Activated naive CD4-positive, alpha-beta T cell treated with anti-CD3 and anti-CD28 coated beads for 36 hours (primary cell): ENCODE measurements around the gene TTLL9. TPM values are rescaled to one million over a fixed set of nuclear protein-coding genes. Genes with fewer than 3 reads are reported as not detected.

ENCODE experiments used
- CTCF ChIA-PET: fragments of 350-600 bp; sonication (Branson Sonifier 250); formaldehyde crosslinking; loops from one replicate; lab custom pipeline; 2021; ENCODE audit warnings: antibody characterized with exemption; lab: Charles Lee
- DNase-seq: peaks from one replicate; pipeline ENCODE4 v3.0.0-alpha.2; 2020
- H3K27ac Mint-ChIP-seq: one replicate; pipeline ENCODE4 v1.8.0; 2021; ENCODE audit warnings: mild to moderate bottlenecking, mixed read lengths
- H3K27me3 Mint-ChIP-seq: one replicate; pipeline ENCODE4 v1.8.0; 2021; ENCODE audit warnings: low read depth, mixed read lengths
- H3K36me3 Mint-ChIP-seq: one replicate; pipeline ENCODE4 v1.8.0; 2021; ENCODE audit warnings: low read depth, mixed read lengths
- H3K4me1 Mint-ChIP-seq: one replicate; pipeline ENCODE4 v1.8.0; 2021; ENCODE audit warnings: low read depth, mixed read lengths
- H3K4me3 Mint-ChIP-seq: one replicate; pipeline ENCODE4 v1.8.0; 2021; ENCODE audit warnings: mild to moderate bottlenecking, moderate library complexity, mixed read lengths
- H3K9me3 Mint-ChIP-seq: one replicate; pipeline ENCODE4 v1.8.0; 2021; ENCODE audit warnings: mixed read lengths
- intact Hi-C: fragments of 100-400 bp; cut with micrococcal nuclease; formaldehyde crosslinking; loops from one replicate; pipeline ENCODE4 v1.15.1; 2023
- total RNA-seq, 2 experiments: library from RNA; stranded (reverse); gene quantifications; one replicate each; pipeline ENCODE4 v1.2.3, GENCODE V29; 2021

The TTLL9 gene
- total RNA-seq, 2 experiments from 2014 or later = not detected

DNA sequence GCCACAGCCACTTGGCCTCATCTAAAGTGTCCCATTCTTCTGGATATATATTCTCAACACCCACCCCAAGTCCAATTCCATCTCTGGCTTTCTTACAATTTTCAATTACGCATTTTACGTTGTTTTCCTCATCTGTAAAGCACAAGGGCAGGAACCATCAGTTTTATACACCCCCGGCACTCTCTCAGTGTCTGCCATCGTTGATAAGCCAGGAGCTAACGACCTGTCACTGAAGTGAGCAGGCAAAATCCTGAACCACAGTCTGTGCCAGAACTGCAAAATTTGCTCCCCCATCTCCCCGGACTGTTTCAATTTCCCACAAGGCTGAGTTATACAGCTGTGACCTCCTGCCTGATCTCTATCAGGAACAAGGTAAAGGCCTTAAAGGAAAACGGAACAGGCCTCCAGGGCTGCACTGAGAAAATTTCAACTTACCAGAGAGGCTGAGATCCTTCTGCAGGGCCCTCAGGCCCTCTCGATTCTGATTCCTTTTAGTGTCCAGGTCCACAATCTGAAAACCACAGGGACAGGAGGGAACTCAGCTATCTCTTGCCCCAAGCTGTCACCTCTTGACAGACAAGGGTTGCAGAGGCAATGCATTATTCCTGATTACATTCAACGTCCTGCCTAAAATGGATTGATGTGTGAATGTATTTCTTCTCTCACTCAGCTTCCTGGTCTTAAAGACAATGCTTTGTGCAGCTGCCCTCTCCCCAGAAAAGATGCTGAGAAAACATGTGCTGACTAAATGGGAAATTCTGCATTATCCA is 79.6 kb downstream of the TTLL9 start:
- DNase-seq = no peak
- peaks cover 29% of the 10 kb centered on the region for H3K4me1 Mint-ChIP-seq
- H3K4me3 Mint-ChIP-seq = peak overlapping the region; percentile 99
- no peaks in the 10 kb centered on the region for H3K27me3 Mint-ChIP-seq
- peaks cover 28% of the 10 kb centered on the region for H3K36me3 Mint-ChIP-seq
- CTCF ChIA-PET = interaction anchor here (0.7 to 7.8 kb wide), 9 partner anchors 8 to 141 kb away, joined by 3 to 107 read pairs (median 3); no protein-coding TSS in a partner anchor
- intact Hi-C loops = loop anchor here (5.0 kb wide), 1 partner anchor 213 kb away; the partner anchor contains the start of gene TPX2
- H3K27ac Mint-ChIP-seq = no peak overlapping the region
- no peaks in the 10 kb centered on the region for H3K9me3 Mint-ChIP-seq

DNA sequence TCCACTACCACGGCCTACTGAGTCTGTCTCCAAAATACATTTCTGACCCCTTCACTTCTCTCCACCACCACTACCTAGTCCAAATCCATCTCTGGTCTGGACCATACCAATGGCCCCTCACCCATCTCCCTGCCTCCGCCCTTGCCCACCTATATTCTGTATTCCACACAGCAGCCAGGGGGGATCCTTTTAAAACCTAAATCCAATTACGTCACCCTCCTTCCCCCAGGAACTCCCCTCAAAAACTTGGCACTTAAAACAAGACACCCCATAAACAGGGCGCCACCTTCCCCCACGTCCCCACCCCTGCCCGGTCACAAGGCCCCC is 80.7 kb downstream of the TTLL9 start:
- H3K9me3 Mint-ChIP-seq = no peaks in the 10 kb centered on the region
- CTCF ChIA-PET = interaction anchor here (0.8 to 7.8 kb wide), 17 partner anchors 9 to 245 kb away, joined by 3 to 107 read pairs (median 3); no protein-coding TSS in a partner anchor
- no peak for DNase-seq
- intact Hi-C loops = loop anchor here (5.0 kb wide), 1 partner anchor 214 kb away; the partner anchor contains the start of gene TPX2
- H3K27ac Mint-ChIP-seq = peak overlapping the region; percentile 93
- peaks cover 29% of the 10 kb centered on the region for H3K4me1 Mint-ChIP-seq
- H3K4me3 Mint-ChIP-seq = peak overlapping the region; percentile 99
- peaks cover 2% of the 10 kb centered on the region for H3K27me3 Mint-ChIP-seq
- H3K36me3 Mint-ChIP-seq = peaks cover 28% of the 10 kb centered on the region

DNA sequence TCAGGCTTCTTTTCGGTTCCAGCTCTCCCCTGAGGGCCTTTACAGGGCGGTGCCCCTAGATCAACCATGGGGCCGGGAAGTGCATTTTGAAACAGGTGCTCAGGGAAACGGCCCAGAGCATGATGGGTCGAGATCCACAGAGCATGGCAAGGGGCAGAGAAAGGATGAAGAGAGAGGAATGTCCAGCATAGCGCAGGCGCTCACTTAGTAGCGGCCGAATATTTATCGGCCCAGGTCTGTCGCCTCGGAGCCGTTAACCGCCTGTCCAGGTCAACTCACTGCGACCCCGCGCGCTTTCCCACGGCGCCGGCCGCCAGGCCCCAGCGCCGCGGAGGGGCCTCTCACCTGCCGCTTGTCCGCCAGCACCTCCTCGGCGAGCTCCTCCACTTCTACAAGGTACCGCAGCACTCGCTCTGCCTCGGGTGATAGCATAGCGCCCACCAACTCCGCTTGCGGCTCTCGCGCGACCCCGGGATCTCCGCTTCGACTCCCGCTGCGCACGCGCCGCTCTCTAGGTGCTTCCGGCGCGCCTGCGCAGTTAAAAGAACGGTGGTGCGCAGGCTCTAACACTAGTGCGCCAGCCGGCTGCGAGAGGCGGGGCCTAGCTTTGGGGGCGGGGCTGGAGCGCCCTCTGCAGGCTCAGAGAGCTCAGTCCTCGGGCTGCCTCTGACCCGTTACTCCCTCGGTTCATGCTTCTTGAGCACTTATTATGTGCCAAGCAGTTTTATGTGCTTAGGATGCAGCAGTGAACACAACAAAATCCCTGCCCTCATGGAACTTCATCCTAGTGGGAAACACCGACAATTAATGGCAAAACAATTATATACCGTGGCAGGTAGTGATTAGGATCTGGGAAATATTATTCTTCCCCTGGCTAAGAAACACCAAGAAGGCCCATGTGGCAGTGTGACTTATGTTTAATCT is 81.4 kb downstream of the TTLL9 start, which contains the start of gene PDRG1:
Gene PDRG1 (minus strand): TSS at position 517 of the 924 bp plus-strand sequence. CDS start 85 bp downstream, at position 432.
- H3K36me3 Mint-ChIP-seq = peaks cover 28% of the 10 kb centered on the region
- H3K27ac Mint-ChIP-seq = peak within 1 kb of the TSS; percentile 93
- peak; percentile 98 for DNase-seq
- peak within 1 kb of the TSS; percentile 99 for H3K4me3 Mint-ChIP-seq
- CTCF ChIA-PET = interaction anchor here (0.7 to 7.8 kb wide), 34 partner anchors 9 to 244 kb away, joined by 3 to 107 read pairs (median 4); partner anchors contain the start of gene XKR7
- intact Hi-C loops = loop anchor here (1.0 to 5.0 kb wide), 5 partner anchors 71 to 214 kb away; partner anchors contain the start of gene TPX2
- H3K4me1 Mint-ChIP-seq = peaks cover 29% of the 10 kb centered on the region
- no peaks in the 10 kb centered on the region for H3K9me3 Mint-ChIP-seq
- peaks cover 2% of the 10 kb centered on the region for H3K27me3 Mint-ChIP-seq

DNA sequence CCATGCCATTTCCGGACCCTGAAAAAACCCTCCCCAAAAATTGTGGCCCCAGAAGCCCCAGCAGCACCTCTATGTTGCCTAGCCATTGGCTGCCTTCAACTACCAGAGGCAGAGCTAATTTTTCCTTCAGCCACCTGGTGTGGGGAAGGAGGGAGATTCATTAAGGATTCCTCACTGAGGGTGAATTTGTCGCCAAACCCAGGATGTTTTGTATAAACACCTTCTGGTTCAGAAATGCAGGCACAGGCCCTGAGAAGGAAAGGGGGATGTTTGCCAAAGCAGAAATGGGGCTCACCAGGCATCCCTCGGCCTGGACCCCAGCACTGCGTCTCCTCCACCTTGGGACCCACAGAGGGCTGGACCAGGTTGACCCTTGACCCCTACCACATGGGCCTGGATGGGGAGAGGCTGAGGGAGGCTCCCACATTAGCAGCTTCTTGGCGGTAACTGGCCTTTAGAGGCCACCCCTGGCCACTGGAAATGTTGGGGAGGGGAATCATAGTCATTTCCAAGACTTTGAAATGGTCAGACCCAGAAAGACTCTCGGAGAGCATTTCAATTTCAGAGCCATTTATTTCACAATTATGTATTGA is 83.2 kb downstream of the TTLL9 start:
- peaks cover 17% of the 10 kb centered on the region for H3K36me3 Mint-ChIP-seq
- no peak for DNase-seq
- no peaks in the 10 kb centered on the region for H3K9me3 Mint-ChIP-seq
- no peak overlapping the region for H3K4me3 Mint-ChIP-seq
- CTCF ChIA-PET = interaction anchor here (1.1 to 7.8 kb wide), 8 partner anchors 9 to 402 kb away, joined by 3 to 107 read pairs (median 10); no protein-coding TSS in a partner anchor
- H3K27me3 Mint-ChIP-seq = peaks cover 2% of the 10 kb centered on the region
- intact Hi-C loops = loop anchor here (2.0 to 5.0 kb wide), 2 partner anchors 139 to 216 kb away; partner anchors contain the start of gene TPX2
- H3K4me1 Mint-ChIP-seq = peaks cover 29% of the 10 kb centered on the region
- no peak overlapping the region for H3K27ac Mint-ChIP-seq

DNA sequence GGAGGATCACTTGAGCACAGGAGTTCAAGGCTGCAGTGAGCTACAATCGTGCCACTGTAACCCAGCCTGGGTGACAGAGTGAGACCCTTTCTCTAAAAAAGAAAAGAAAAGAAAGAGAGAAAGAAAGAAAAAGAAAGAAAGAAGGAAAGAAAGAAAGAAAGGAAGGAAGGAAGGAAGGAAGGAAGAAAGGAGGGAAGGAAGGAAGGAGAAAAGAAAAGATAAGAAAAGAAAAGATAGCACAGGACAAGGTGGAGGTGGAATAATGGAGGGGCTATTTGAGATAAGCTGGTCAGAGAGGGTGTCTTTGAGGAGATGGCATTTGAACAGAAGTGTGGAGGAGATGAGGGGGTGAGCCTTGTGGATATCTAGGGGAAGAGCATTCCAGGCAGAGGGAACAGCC is 84.1 kb downstream of the TTLL9 start:
- no peaks in the 10 kb centered on the region for H3K9me3 Mint-ChIP-seq
- intact Hi-C loops = loop anchor here (5.0 kb wide), 1 partner anchor 217 kb away; the partner anchor contains the start of gene TPX2
- CTCF ChIA-PET = interaction anchor here (3.6 to 7.8 kb wide), 2 partner anchors 101 to 107 kb away, joined by 21 to 107 read pairs; no protein-coding TSS in a partner anchor
- no peak overlapping the region for H3K4me3 Mint-ChIP-seq
- no peak for DNase-seq
- peaks cover 2% of the 10 kb centered on the region for H3K27me3 Mint-ChIP-seq
- H3K4me1 Mint-ChIP-seq = peaks cover 24% of the 10 kb centered on the region
- H3K27ac Mint-ChIP-seq = no peak overlapping the region
- H3K36me3 Mint-ChIP-seq = peaks cover 12% of the 10 kb centered on the region

DNA sequence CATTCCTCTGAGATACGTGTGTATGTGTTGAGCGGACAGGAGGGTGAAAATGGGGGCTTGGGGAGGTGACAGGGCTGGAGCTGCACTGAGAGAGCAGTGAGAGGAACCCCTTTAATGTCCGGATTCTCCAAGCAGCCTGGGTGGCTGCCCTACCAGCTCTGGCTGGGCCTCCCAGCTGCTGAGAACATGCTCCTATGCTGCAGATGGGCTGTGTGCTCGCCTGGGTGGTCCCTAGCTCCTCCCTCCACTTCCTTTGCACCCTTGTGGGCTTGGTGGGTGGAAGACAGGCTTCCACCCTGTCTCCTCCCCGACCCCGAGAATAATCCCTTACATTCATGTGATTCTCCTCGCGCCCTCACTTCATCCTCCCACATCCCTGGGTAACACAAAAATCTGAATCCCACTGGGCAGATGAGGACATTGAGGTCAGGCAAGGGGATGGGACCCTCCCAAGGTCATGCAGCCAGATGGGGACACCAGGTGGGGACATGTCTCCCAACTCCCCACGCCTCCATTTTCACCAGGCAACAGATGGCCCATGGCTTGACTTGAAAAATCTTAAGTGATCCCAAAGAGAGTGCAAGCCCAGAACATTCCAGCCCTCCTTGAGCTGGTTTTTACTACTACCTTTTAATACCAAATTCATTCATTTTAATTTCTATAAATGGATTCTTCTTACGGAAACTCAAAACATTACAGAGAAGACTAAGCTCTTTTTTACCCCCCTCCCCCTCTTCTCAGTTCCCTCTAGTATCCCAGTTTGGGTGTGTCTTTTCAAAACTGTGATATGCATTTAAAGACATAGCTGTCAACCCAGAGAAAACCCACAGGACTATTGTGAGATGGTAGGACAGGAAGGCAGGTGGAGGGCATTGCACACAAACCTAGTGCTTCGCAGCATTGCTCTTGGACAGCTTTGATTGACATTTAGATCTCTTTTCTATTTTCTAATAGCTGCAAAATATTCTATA is 86.4 kb downstream of the TTLL9 start:
- intact Hi-C loops = no loop called here
- H3K4me3 Mint-ChIP-seq = no peak overlapping the region
- DNase-seq = no peak
- peaks cover 5% of the 10 kb centered on the region for H3K27me3 Mint-ChIP-seq
- H3K36me3 Mint-ChIP-seq = peaks cover under 1% of the 10 kb centered on the region
- peaks cover 4% of the 10 kb centered on the region for H3K4me1 Mint-ChIP-seq
- CTCF ChIA-PET = interaction anchor here (0.8 to 1.5 kb wide), 4 partner anchors 10 to 110 kb away, joined by 3 to 5 read pairs (median 4); no protein-coding TSS in a partner anchor
- H3K9me3 Mint-ChIP-seq = no peaks in the 10 kb centered on the region
- no peak overlapping the region for H3K27ac Mint-ChIP-seq

DNA sequence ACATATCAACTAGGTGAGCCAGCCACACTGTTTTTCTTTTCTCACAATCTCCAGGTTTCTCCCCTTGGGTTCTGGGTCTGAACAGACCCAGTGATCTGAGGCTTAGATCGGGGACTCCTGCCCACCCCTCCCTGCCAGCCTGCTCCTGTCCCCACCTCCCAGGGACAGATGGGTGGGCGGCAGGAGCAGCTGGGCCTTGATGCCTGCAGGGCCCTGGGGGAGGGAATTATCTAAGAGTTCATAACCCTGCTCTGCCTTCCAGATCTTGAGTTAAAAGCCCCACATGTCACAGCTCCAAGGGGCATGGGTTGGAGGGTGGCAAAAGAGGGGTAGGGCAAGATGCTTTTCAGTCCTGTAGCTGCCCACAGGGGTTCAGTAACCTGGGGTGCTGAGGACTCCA is 92.3 kb downstream of the TTLL9 start:
- Mint-ChIP-seq H3K4me3 (no peak overlapping the region), H3K27me3 (peaks cover 30% of the 10 kb centered on the region), H3K27ac (no peak overlapping the region), H3K9me3 (no peaks in the 10 kb centered on the region), H3K4me1 (peaks cover 3% of the 10 kb centered on the region), H3K36me3 (no peaks in the 10 kb centered on the region)
- DNase-seq = no peak
- intact Hi-C loops = no loop called here
- CTCF ChIA-PET = interaction anchor here (1.4 kb wide), 1 partner anchor 11 kb away, joined by 6 read pairs; the partner anchor contains the start of gene PDRG1

DNA sequence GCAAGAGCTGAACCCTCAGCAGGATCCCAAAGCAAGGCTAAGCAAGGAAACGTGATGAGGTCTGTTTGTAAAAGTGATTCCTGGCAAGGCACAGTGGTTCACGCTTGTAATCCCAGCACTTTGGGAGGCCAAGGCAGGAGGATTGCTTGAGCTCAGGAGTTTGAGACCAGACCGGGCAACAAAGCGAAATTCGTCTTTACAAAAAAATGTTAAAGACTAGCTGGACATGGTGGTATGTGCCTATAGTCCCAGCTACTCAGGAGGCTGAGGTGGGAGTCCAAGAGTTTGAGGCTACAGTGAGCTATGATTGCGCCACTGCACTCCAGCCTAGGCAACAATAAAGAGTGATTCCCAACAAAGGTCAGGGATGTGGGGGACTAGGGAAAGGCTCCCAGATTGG is 93.5 kb downstream of the TTLL9 start:
- no peaks in the 10 kb centered on the region for H3K36me3 Mint-ChIP-seq
- intact Hi-C loops = no loop called here
- H3K27ac Mint-ChIP-seq = no peak overlapping the region
- CTCF ChIA-PET = interaction anchor here (0.6 to 2.2 kb wide), 4 partner anchors 12 to 111 kb away, joined by 3 to 8 read pairs (median 5); partner anchors contain the start of gene PDRG1
- peaks cover 32% of the 10 kb centered on the region for H3K27me3 Mint-ChIP-seq
- H3K4me1 Mint-ChIP-seq = peaks cover 7% of the 10 kb centered on the region
- H3K4me3 Mint-ChIP-seq = no peak overlapping the region
- no peaks in the 10 kb centered on the region for H3K9me3 Mint-ChIP-seq
- no peak for DNase-seq

DNA sequence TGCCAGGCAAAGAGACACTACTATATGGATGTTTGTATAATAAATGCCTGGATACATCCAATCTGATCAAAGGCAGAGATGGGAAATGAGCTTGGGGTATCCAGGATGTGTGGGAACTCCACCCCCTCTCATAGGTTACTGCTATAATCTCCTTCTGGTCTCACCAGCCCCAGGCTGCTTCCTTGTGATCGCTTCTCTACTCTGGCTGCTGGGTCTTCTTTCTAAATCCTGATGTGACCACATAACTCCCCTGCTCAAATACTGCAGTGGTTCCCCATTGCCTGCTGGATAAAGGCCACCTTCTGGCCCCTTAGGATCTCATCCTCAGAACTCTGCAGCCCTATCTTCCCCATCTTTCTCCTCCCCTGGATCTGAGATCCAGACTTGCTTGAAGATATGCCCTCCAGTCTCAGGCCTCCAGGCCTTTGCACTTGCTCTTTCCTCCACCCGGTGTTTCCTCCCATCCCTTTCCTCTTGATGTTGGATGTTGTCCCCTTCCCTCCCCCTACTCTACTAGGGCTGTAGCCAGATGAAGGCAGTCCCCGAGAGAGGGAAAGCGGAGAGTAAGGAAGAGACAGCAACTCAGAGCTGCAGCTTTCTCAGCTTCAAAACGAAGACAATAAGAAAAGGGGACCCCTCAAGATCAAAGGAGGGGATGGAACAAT is 96.7 kb downstream of the TTLL9 start:
- Mint-ChIP-seq H3K4me3 (peak overlapping the region; percentile 18), H3K9me3 (no peaks in the 10 kb centered on the region), H3K36me3 (no peaks in the 10 kb centered on the region), H3K27ac (no peak overlapping the region), H3K4me1 (peaks cover 7% of the 10 kb centered on the region), H3K27me3 (peaks cover 47% of the 10 kb centered on the region)
- intact Hi-C loops = no loop called here
- CTCF ChIA-PET = interaction anchor here (0.8 to 2.2 kb wide), 2 partner anchors 14 to 15 kb away, joined by 3 to 8 read pairs; partner anchors contain the start of gene PDRG1
- no peak for DNase-seq

DNA sequence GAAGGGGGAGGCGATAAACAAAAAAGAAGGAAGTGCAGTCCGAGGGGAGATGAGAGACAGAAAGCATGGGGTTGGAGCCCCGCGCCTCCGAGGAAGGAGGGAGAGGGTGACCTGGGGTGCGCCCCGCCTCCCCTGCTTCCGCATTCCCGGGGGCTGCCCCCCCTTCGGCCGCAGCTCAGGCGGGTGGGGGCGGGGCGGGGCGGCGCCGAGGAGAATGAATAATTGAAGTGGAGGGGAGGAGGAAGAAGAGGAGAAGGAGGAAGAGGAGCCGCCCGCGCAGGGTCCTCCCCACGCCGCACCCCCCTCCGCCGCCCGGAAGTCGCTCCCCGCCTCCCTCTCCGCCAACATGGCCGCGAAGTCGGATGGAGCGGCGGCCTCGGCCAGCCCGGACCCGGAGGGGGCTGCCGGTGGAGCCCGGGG is 97.4 kb downstream of the TTLL9 start, which contains the start of gene XKR7:
Gene XKR7 (plus strand): TSS at position 322 of the 420 bp plus-strand sequence. CDS start 25 bp downstream, at position 347.
- intact Hi-C loops = no loop called here
- Mint-ChIP-seq H3K4me1 (peaks cover 7% of the 10 kb centered on the region), H3K9me3 (no peaks in the 10 kb centered on the region), H3K4me3 (peak within 1 kb of the TSS; percentile 72), H3K27me3 (peaks cover 49% of the 10 kb centered on the region), H3K36me3 (no peaks in the 10 kb centered on the region), H3K27ac (no peak within 1 kb of the TSS)
- peak; percentile 36 for DNase-seq
- CTCF ChIA-PET = interaction anchor here (0.8 to 2.2 kb wide), 2 partner anchors 15 to 16 kb away, joined by 3 to 8 read pairs; partner anchors contain the start of gene PDRG1
